ENCODE data around the gene FPGS. TPM values are rescaled to one million over a fixed set of nuclear protein-coding genes. Genes with fewer than 3 reads are reported as not detected.

Gene FPGS
- total RNA-seq, 1 donor: 98.1 TPM

DNA sequence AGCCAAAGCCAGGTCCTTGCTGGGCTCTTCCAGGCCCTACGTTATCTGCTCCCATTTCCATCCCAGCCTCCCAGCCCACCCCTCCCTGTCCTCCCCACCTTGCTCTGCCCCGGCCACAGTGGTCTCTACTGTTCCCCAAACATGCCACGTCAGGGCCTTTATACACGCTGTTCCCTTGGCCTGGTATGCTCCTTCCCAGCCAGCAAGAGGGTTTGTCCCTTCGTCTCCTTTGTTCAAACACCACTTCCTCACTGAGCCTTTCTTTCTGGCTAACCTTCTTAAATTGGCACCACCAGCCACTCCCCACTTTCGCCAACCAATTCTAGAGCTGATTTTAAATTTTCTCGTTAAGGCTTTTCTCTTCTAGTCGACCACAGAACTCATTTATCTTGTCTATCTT is 34.0 kb upstream of the FPGS start:
- H3K36me3 ChIP-seq (ENCODE audit: insufficient read depth, low read length): no peaks in the 10 kb centered on the region
- no peak for DNase-seq (ENCODE audit: insufficient read length, low spot score, missing footprints)
- H3K9me3 ChIP-seq (ENCODE audit: low read depth, low read length): no peaks in the 10 kb centered on the region
- TF ChIP-seq, protein P1, sequence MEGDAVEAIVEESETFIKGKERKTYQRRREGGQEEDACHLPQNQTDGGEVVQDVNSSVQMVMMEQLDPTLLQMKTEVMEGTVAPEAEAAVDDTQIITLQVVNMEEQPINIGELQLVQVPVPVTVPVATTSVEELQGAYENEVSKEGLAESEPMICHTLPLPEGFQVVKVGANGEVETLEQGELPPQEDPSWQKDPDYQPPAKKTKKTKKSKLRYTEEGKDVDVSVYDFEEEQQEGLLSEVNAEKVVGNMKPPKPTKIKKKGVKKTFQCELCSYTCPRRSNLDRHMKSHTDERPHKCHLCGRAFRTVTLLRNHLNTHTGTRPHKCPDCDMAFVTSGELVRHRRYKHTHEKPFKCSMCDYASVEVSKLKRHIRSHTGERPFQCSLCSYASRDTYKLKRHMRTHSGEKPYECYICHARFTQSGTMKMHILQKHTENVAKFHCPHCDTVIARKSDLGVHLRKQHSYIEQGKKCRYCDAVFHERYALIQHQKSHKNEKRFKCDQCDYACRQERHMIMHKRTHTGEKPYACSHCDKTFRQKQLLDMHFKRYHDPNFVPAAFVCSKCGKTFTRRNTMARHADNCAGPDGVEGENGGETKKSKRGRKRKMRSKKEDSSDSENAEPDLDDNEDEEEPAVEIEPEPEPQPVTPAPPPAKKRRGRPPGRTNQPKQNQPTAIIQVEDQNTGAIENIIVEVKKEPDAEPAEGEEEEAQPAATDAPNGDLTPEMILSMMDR (IDR thresholded peaks at IDR 0.05; ENCODE audit: extremely low read depth, low read depth, low read length): no peak
- H2AFZ ChIP-seq (ENCODE audit: low read length): no peak overlapping the region
- H3K4me1 ChIP-seq (ENCODE audit: insufficient read depth, low read length): peaks cover 11% of the 10 kb centered on the region
- H3K4me3 ChIP-seq (ENCODE audit: insufficient read depth, low read length): no peak overlapping the region
- H3K27ac ChIP-seq (ENCODE audit: low read depth, low read length): no peak overlapping the region
- no peaks in the 10 kb centered on the region for H3K79me2 ChIP-seq (ENCODE audit: insufficient read depth, low read length)
- H3K27me3 ChIP-seq (ENCODE audit: insufficient read depth, low read length): peaks cover 4% of the 10 kb centered on the region
- H4K20me1 ChIP-seq (ENCODE audit: insufficient read depth, low read length): peaks cover 3% of the 10 kb centered on the region
- no peak overlapping the region for H3K4me2 ChIP-seq (ENCODE audit: insufficient read depth, low read length)

DNA sequence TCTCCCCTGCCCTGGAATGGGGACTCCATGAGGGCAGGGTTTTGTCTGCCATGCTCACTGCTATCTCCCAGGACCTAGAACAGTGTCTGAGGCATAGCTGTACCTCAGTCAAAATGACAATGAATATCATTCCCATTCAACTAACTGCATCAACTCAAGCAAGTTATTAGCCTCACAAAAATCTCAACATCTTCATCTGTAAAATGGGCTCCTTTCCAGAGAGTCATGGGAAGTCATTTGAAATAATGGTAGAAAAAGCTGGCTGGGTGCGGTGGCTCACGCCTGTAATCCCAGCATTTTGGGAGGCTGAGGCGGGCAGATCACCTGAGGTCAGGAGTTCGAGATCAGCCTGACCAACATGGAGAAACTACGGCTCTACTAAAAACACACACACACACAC is 33.6 kb upstream of the FPGS start:
- no peak overlapping the region for H3K4me2 ChIP-seq (ENCODE audit: insufficient read depth, low read length)
- no peak for DNase-seq (ENCODE audit: insufficient read length, low spot score, missing footprints)
- no peaks in the 10 kb centered on the region for H3K36me3 ChIP-seq (ENCODE audit: insufficient read depth, low read length)
- H3K4me3 ChIP-seq (ENCODE audit: insufficient read depth, low read length): no peak overlapping the region
- peaks cover 4% of the 10 kb centered on the region for H3K27me3 ChIP-seq (ENCODE audit: insufficient read depth, low read length)
- H2AFZ ChIP-seq (ENCODE audit: low read length): no peak overlapping the region
- no peaks in the 10 kb centered on the region for H3K9me3 ChIP-seq (ENCODE audit: low read depth, low read length)
- peaks cover 3% of the 10 kb centered on the region for H4K20me1 ChIP-seq (ENCODE audit: insufficient read depth, low read length)
- H3K4me1 ChIP-seq (ENCODE audit: insufficient read depth, low read length): peaks cover 11% of the 10 kb centered on the region
- H3K27ac ChIP-seq (ENCODE audit: low read depth, low read length): no peak overlapping the region
- H3K79me2 ChIP-seq (ENCODE audit: insufficient read depth, low read length): no peaks in the 10 kb centered on the region
- TF ChIP-seq, protein P1 (IDR thresholded peaks at IDR 0.05; ENCODE audit: extremely low read depth, low read depth, low read length): no peak

DNA sequence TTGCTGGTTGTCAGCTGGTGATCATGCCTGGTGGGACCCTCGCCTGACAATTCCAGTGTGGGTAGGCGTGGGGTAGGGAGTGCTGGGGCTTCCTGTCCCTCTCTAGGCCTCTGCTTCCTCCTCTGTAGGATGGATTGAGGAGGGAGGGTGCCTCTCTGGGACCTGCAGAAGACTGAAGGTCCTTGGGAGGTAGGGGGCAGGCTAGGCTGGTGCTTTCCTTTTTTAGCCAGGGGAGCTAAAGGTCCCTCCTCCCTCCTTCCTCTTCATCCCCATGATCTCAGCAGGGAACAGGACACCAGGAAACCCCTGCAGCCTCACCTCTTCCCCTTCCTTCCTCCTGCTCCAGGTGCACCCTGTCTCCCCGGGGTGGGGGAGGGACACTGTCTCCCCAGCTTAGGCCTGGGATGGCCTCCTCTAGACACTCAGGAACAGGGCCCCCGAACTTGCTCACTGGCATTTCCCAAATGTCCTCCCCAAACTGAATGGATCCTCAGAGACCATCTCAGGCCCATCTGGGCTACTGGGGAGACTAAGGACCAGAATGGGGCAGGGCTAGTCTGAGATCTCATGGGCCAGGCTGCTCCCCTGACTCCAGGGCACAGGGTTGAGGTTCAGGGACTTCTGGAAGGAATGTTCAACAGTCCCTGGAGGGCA is 32.6 kb upstream of the FPGS start:
- no peak overlapping the region for H3K4me2 ChIP-seq (ENCODE audit: insufficient read depth, low read length)

DNA sequence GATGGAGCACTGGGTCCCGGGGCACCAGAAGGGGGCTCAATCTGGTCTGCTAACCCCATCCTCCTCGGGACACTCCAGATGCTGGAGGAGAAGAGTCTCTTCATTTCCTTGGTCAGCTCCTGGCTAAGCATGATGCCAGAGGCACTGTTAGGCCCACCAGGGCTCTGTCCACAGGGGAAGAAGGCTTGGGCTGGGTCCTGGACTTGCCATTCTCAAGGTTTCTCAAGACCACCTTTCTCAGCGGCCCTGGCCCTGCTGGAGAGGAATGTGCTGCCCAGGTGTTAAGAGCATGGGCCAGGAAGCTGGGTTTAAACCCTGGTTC is 32.1 kb upstream of the FPGS start:
- H3K9me3 ChIP-seq (ENCODE audit: low read depth, low read length): no peaks in the 10 kb centered on the region
- H3K27ac ChIP-seq (ENCODE audit: low read depth, low read length): no peak overlapping the region
- DNase-seq (ENCODE audit: insufficient read length, low spot score, missing footprints): no peak
- H3K79me2 ChIP-seq (ENCODE audit: insufficient read depth, low read length): no peaks in the 10 kb centered on the region
- peak overlapping the region; percentile 86 for H3K4me2 ChIP-seq (ENCODE audit: insufficient read depth, low read length)
- peaks cover 11% of the 10 kb centered on the region for H3K4me1 ChIP-seq (ENCODE audit: insufficient read depth, low read length)
- H3K36me3 ChIP-seq (ENCODE audit: insufficient read depth, low read length): no peaks in the 10 kb centered on the region
- peaks cover 4% of the 10 kb centered on the region for H3K27me3 ChIP-seq (ENCODE audit: insufficient read depth, low read length)
- peak overlapping the region; percentile 73 for H3K4me3 ChIP-seq (ENCODE audit: insufficient read depth, low read length)
- H2AFZ ChIP-seq (ENCODE audit: low read length): no peak overlapping the region
- TF ChIP-seq, protein P1 (IDR thresholded peaks at IDR 0.05; ENCODE audit: extremely low read depth, low read depth, low read length): no peak
- peaks cover 3% of the 10 kb centered on the region for H4K20me1 ChIP-seq (ENCODE audit: insufficient read depth, low read length)

More for the DNA sequence above, 32.6 kb upstream of the FPGS start:
- peaks cover 11% of the 10 kb centered on the region for H3K4me1 ChIP-seq (ENCODE audit: insufficient read depth, low read length)
- DNase-seq (ENCODE audit: insufficient read length, low spot score, missing footprints): no peak
- H3K27me3 ChIP-seq (ENCODE audit: insufficient read depth, low read length): peaks cover 4% of the 10 kb centered on the region
- H3K36me3 ChIP-seq (ENCODE audit: insufficient read depth, low read length): no peaks in the 10 kb centered on the region
- no peaks in the 10 kb centered on the region for H3K9me3 ChIP-seq (ENCODE audit: low read depth, low read length)
- H4K20me1 ChIP-seq (ENCODE audit: insufficient read depth, low read length): peaks cover 3% of the 10 kb centered on the region
- no peak overlapping the region for H2AFZ ChIP-seq (ENCODE audit: low read length)
- TF ChIP-seq, protein P1 (IDR thresholded peaks at IDR 0.05; ENCODE audit: extremely low read depth, low read depth, low read length): no peak
- no peak overlapping the region for H3K4me3 ChIP-seq (ENCODE audit: insufficient read depth, low read length)
- H3K79me2 ChIP-seq (ENCODE audit: insufficient read depth, low read length): no peaks in the 10 kb centered on the region
- no peak overlapping the region for H3K27ac ChIP-seq (ENCODE audit: low read depth, low read length)

All from osteoblast (primary cell).